K562 (cell line): ENCODE results near the gene PRC1.

Experiments
- CEBPB ChIP-seq: fragments of 450-650 bp; IDR thresholded peaks from 2 replicates; pipeline ENCODE4 v1.6.1; 2016; ENCODE audit warnings: missing genetic modification characterization, missing compliant biosample characterization
- CTCF ChIP-seq, 3 experiments: IDR thresholded peaks in 2 of 3; conservative IDR thresholded peaks in 1 of 3; 2 replicates each; pipeline ENCODE4 v1.5.1; 2011 to 2012; ENCODE audit warnings: low read length in 3 of 3, mild to moderate bottlenecking in 3 of 3, control low read depth in 2 of 3, improper control_type of control experiment in 1 of 3, inconsistent platforms in 1 of 3, low read depth in 1 of 3, mixed read lengths in 1 of 3, moderate library complexity in 1 of 3; ENCODE audit not compliant: insufficient read depth in 2 of 3
- DDX20 ChIP-seq: fragments of 450-650 bp; IDR thresholded peaks from 2 replicates; pipeline ENCODE4 v1.6.1; 2016; ENCODE audit warnings: missing genetic modification characterization, low read depth, mild to moderate bottlenecking, missing compliant biosample characterization, moderate library complexity
- E2F3 ChIP-seq: fragments of 250-450 bp; sonication (Bioruptor Pico); IDR thresholded peaks from 2 replicates; pipeline ENCODE4 v1.4.0; 2020; ENCODE audit warnings: mild to moderate bottlenecking
- JUND ChIP-seq, 2 experiments: IDR thresholded peaks; 2 replicates in 1 of 2; 3 replicates in 1 of 2; pipeline ENCODE4 v1.6.1; 2011; ENCODE audit warnings: borderline replicate concordance in 2 of 2, low read depth in 2 of 2, low read length in 2 of 2, improper control_type of control experiment in 1 of 2, missing biosample characterization in 1 of 2, missing genetic modification characterization in 1 of 2, missing genetic modification reagents in 1 of 2
- KDM2B ChIP-seq: fragments of 250-450 bp; sonication (Bioruptor Pico); IDR thresholded peaks from 2 replicates; pipeline ENCODE4 v1.8.0; 2021; ENCODE audit warnings: mild to moderate bottlenecking, moderate library complexity
- PHF8 ChIP-seq: fragments of 200-600 bp; sonication (generic); IDR thresholded peaks from 2 replicates; pipeline ENCODE4 v1.6.1; 2012; ENCODE audit warnings: mixed run types, mild to moderate bottlenecking, inconsistent platforms, low read length, moderate library complexity, borderline replicate concordance
- SAP30 ChIP-seq: fragments of 200-600 bp; sonication (generic); IDR thresholded peaks from 2 replicates; pipeline ENCODE4 v1.6.1; 2012; ENCODE audit warnings: borderline replicate concordance, low read depth, mild to moderate bottlenecking, moderate library complexity, low read length, control low read depth, inconsistent platforms; ENCODE audit not compliant: insufficient read depth, poor library complexity, severe bottlenecking
- SIN3A ChIP-seq, 2 experiments: fragments of 150-350 bp in 1 of 2; IDR thresholded peaks; 2 replicates each; pipeline ENCODE4 v1.6.1; 2011 to 2016; ENCODE audit warnings: borderline replicate concordance in 2 of 2, low read depth in 2 of 2, low read length in 2 of 2, mild to moderate bottlenecking in 2 of 2, moderate library complexity in 2 of 2; ENCODE audit not compliant: control insufficient read depth in 1 of 2
- SMARCA5 ChIP-seq: fragments of 450-650 bp; IDR thresholded peaks from 2 replicates; pipeline ENCODE4 v1.6.1; 2016
- TCF7L2 ChIP-seq: fragments of 150-350 bp; IDR thresholded peaks from 2 replicates; pipeline ENCODE4 v1.6.1; 2016; ENCODE audit warnings: low read depth, mild to moderate bottlenecking, low read length, moderate library complexity
- USF1 ChIP-seq: sonication (generic); formaldehyde crosslinking; IDR thresholded peaks from 2 replicates; pipeline ENCODE4 v1.9.0; 2022; ENCODE audit warnings: mild to moderate bottlenecking, missing genetic modification reagents
- USF2 ChIP-seq: sonication (generic); formaldehyde crosslinking; IDR thresholded peaks from 2 replicates; pipeline ENCODE4 v1.5.0; 2020; ENCODE audit warnings: missing genetic modification reagents

- TF ChIP-seq TCF7L2 (no peak), USF1 (no peak), SMARCA5 (no peak), DDX20 (tag) (no peak), JUND (IDR thresholded peaks at IDR 0.05; ENCODE audit: borderline replicate concordance, low read depth, low read length) (no peak), JUND (tag; IDR thresholded peaks at IDR 0.05; ENCODE audit: borderline replicate concordance, low read depth, low read length) (no peak), PHF8 (no peak), USF2 (CRISPR knock-in tag) (no peak), SIN3A (IDR thresholded peaks at IDR 0.05; ENCODE audit: borderline replicate concordance in 2 of 2, control insufficient read depth in 1 of 2, low read depth in 2 of 2, low read length in 2 of 2) (no peak), E2F3 (CRISPR knock-in tag) (no peak), CEBPB (tag) (no peak), KDM2B (CRISPR knock-in tag) (no peak), SAP30 (no peak), CTCF (IDR thresholded peaks at IDR 0.05 in 2 of 3, conservative IDR thresholded peaks at IDR 0.05 in 1 of 3; ENCODE audit: insufficient read depth in 2 of 3, low read depth in 1 of 3, low read length in 3 of 3) (no peak)
Observed at GRCh38 chr15:90970274-90970673, 24.1 kb downstream of the PRC1 start.
